Muscle layer of colon (tissue), 2 donors: ENCODE data around the gene C1QTNF3.

Experiments
- H3K27ac ChIP-seq: one replicate; pipeline ENCODE4 v1.7.0; 2013; ENCODE audit warnings: low read depth, mild to moderate bottlenecking, low read length, moderate library complexity
- H3K27me3 ChIP-seq, 2 donors: one replicate each; pipeline ENCODE4 v1.7.0; 2013; ENCODE audit warnings: low read length in 2 of 2, mild to moderate bottlenecking in 2 of 2; ENCODE audit not compliant: insufficient read depth in 2 of 2, control insufficient read depth in 1 of 2
- H3K36me3 ChIP-seq: one replicate; pipeline ENCODE4 v1.7.0; 2013; ENCODE audit warnings: mild to moderate bottlenecking, low read length; ENCODE audit not compliant: insufficient read depth
- H3K4me1 ChIP-seq: one replicate; pipeline ENCODE4 v1.7.0; 2013; ENCODE audit warnings: mild to moderate bottlenecking, low read length; ENCODE audit not compliant: insufficient read depth
- H3K4me3 ChIP-seq, 2 donors: one replicate each; pipeline ENCODE4 v1.7.0; 2013; ENCODE audit warnings: low read length in 2 of 2, low read depth in 1 of 2, mild to moderate bottlenecking in 1 of 2, moderate library complexity in 1 of 2
- H3K9ac ChIP-seq: one replicate; pipeline ENCODE4 v1.7.0; 2013; ENCODE audit warnings: low read length
- H3K9me3 ChIP-seq: one replicate; pipeline ENCODE4 v1.7.0; 2013; ENCODE audit warnings: mild to moderate bottlenecking, low read length
- donor health status: abdominal sarcoma.
- donor health status: Adenocarcinoma of cecum.

C1QTNF3 gene

DNA sequence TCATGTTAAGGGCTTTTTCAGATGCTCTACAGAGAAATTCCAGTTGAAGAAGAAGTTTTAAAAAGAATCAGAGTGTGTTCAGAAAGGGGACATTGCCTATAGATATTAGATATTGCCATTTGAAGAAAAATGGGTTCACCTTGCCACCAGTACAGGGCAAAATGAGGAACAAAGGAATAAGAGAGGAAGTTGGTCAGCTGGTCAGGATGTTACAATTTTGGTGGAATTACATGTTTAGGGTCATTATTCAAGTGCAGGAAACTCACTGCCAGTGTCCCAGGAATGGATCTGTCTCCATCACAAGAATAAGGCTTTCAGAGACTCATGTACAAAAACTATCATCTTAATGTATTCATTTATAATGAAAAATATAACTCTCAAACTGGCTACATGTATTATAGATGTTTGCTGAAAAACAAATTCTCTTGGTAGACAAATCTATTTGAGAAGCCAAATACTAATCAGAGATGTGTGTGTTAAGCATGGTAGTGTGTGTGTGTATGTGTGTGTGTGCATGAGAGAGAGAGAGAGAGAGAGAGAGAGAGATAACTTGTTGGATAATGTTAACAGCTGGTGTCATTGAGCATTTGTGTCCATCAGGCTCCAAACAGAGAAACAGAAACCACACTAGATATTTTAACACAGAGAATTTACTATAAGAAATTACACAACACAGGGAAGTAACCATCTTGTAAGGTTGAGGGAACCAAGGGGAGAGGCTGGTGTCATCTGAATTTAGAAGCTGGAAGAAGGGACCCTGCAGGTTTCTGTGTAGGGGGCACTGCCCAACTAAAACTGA is 5.0 kb upstream of the C1QTNF3 start:
- H3K27ac ChIP-seq: no peak overlapping the region
- H3K4me3 ChIP-seq: no peak overlapping the region
- H3K36me3 ChIP-seq: no peaks in the 10 kb centered on the region
- H3K4me1 ChIP-seq: peaks cover 29% of the 10 kb centered on the region
- H3K9me3 ChIP-seq: no peaks in the 10 kb centered on the region
- no peaks in the 10 kb centered on the region for H3K27me3 ChIP-seq
- H3K9ac ChIP-seq: no peak overlapping the region

DNA sequence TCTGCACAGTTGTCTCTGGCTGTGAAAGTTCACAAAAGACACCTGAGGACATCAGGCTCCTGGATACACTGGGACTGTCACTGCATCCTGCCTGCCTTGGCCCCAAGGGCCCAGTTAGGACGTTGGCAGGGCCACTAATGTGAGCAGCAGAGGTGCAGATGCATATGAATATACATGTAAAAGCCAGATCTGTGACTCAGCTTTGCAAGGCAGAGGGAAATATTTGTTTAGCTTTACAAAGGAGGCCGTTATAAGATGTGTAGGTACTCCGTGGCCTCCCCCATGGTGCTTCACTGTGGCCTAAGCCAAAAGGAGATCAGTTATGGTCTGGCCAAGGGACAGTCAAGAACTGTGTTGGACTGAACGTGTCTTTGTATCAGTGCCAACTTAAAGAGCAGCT is 4.1 kb upstream of the C1QTNF3 start:
- Histone ChIP-seq H3K4me1 (peaks cover 29% of the 10 kb centered on the region), H3K4me3 (no peak overlapping the region), H3K36me3 (no peaks in the 10 kb centered on the region), H3K9ac (no peak overlapping the region), H3K9me3 (no peaks in the 10 kb centered on the region), H3K27ac (no peak overlapping the region), H3K27me3 (no peaks in the 10 kb centered on the region)

- Histone ChIP-seq H3K9me3 (no peaks in the 10 kb centered on the region), H3K4me1 (peaks cover 29% of the 10 kb centered on the region), H3K27me3 (no peaks in the 10 kb centered on the region), H3K27ac (no peak overlapping the region), H3K36me3 (no peaks in the 10 kb centered on the region), H3K4me3 (no peak overlapping the region), H3K9ac (no peak overlapping the region)
These were observed 3.0 kb upstream of the C1QTNF3 start for GRCh38 chr5:34045996-34046395.

GRCh38 chr5:34045023-34045422 is 2.0 kb upstream of the C1QTNF3 start:
- Histone ChIP-seq H3K4me1 (peaks cover 29% of the 10 kb centered on the region), H3K4me3 (no peak overlapping the region), H3K9ac (no peak overlapping the region), H3K36me3 (no peaks in the 10 kb centered on the region), H3K27ac (peak overlapping the region; percentile 1), H3K9me3 (no peaks in the 10 kb centered on the region), H3K27me3 (no peaks in the 10 kb centered on the region)

GRCh38 chr5:34042321-34042720 is 692 bp downstream of the C1QTNF3 start:
- no peak overlapping the region for H3K9ac ChIP-seq
- no peaks in the 10 kb centered on the region for H3K27me3 ChIP-seq
- H3K4me1 ChIP-seq: peaks cover 29% of the 10 kb centered on the region
- H3K4me3 ChIP-seq: peak overlapping the region in 1 of 2 donors; percentile 44
- no peak overlapping the region for H3K27ac ChIP-seq
- no peaks in the 10 kb centered on the region for H3K9me3 ChIP-seq
- no peaks in the 10 kb centered on the region for H3K36me3 ChIP-seq

GRCh38 chr5:34041247-34041972 is 1.6 kb downstream of the C1QTNF3 start:
- peaks cover 29% of the 10 kb centered on the region for H3K4me1 ChIP-seq
- no peaks in the 10 kb centered on the region for H3K9me3 ChIP-seq
- no peak overlapping the region for H3K4me3 ChIP-seq
- no peaks in the 10 kb centered on the region for H3K36me3 ChIP-seq
- H3K27ac ChIP-seq: no peak overlapping the region
- H3K27me3 ChIP-seq: no peaks in the 10 kb centered on the region
- no peak overlapping the region for H3K9ac ChIP-seq

GRCh38 chr5:34040472-34040871 is 2.5 kb downstream of the C1QTNF3 start:
- H3K27ac ChIP-seq: no peak overlapping the region
- H3K9ac ChIP-seq: no peak overlapping the region
- H3K27me3 ChIP-seq: no peaks in the 10 kb centered on the region
- H3K4me3 ChIP-seq: no peak overlapping the region
- peaks cover 22% of the 10 kb centered on the region for H3K4me1 ChIP-seq
- H3K9me3 ChIP-seq: no peaks in the 10 kb centered on the region
- peaks cover 1% of the 10 kb centered on the region for H3K36me3 ChIP-seq

DNA sequence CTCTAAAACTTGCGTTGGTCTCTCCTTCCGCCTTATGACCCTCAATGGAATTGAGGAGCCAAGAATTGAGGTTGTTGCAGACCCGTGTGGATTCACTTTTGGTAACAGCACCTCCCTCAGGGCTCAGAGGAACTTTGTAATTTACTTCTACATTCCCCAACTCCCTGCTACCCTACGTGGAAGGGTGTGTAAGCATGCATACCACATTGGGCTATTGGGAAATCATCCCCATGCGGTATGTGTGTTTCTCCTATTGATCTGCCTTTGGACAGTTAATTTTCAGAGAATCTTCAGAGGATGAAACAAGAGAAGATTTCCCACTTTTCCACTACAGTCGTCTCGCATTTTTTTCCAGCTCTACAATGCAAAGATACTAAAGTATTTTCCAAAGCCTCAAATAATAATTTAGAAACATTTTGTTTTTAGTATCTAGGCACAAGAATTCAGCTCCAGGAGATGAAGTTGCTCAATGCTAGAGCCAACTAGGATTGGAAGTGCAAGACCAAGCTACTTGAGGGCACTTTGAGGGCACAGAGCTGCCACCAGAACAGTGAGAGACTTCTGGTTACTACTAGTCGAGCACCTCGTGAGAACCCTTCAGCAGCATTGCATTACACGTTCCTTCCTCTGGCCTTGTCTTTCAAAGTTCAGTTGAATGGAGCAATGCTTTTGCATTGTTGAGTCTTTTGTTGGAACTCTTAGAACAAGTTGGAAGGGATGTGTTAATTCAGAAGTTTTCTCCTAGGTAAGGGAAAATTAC is 3.4 kb downstream of the C1QTNF3 start:
- peaks cover 13% of the 10 kb centered on the region for H3K4me1 ChIP-seq
- no peak overlapping the region for H3K27ac ChIP-seq
- no peaks in the 10 kb centered on the region for H3K27me3 ChIP-seq

DNA sequence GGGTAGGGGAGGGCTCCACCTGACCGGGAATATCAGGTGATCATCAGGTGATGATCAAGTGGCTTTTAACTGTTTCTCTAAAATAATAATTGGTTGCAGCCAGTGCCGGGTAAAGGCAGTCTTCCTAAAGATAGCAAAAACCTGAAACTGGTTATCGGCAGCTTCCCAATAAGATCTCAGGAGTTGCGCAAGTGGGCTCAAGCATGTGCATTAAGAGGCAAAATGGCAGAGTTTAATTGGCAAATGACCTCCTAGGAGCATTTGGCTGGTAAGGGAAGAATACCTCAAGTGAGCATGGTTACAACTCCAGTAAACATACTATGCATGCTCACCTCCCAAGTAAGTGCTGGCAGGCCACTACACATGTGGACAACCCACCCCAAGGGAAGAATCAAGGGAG is 4.2 kb downstream of the C1QTNF3 start:
- Histone ChIP-seq H3K4me1 (peaks cover 6% of the 10 kb centered on the region), H3K4me3 (no peak overlapping the region), H3K9me3 (no peaks in the 10 kb centered on the region), H3K27me3 (no peaks in the 10 kb centered on the region), H3K36me3 (peaks cover 8% of the 10 kb centered on the region), H3K27ac (no peak overlapping the region), H3K9ac (no peak overlapping the region)

More for the DNA sequence above, 3.4 kb downstream of the C1QTNF3 start:
- Histone ChIP-seq H3K9me3 (no peaks in the 10 kb centered on the region), H3K4me3 (no peak overlapping the region), H3K9ac (no peak overlapping the region), H3K36me3 (peaks cover 8% of the 10 kb centered on the region)

GRCh38 chr5:34038390-34038789 is 4.6 kb downstream of the C1QTNF3 start:
- Histone ChIP-seq H3K27me3 (no peaks in the 10 kb centered on the region), H3K27ac (no peak overlapping the region), H3K36me3 (peaks cover 8% of the 10 kb centered on the region), H3K9me3 (no peaks in the 10 kb centered on the region), H3K4me1 (peaks cover 1% of the 10 kb centered on the region), H3K4me3 (no peak overlapping the region), H3K9ac (no peak overlapping the region)

DNA sequence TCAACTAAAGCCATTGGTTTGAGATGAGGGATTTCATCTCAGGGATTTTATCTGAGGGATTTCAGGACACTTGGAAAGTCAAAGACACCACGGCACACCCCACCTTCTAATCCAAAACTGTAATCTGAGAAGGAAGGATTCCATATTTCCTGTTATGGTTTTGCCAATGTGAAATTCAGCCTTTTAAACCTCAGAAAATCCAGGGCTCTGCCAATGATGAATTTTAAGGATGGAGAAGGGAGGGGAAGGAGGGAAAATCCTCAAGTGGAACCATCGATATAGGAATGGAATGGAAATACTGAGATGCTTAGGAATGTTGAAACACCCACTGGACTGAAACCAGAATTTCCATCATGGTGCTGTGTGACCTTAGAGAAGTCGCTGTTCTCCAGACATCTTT is 5.3 kb downstream of the C1QTNF3 start:
- H3K27ac ChIP-seq: no peak overlapping the region

More for the DNA sequence above, 5.3 kb downstream of the C1QTNF3 start:
- peaks cover 8% of the 10 kb centered on the region for H3K36me3 ChIP-seq
- H3K27me3 ChIP-seq: no peaks in the 10 kb centered on the region
- H3K4me3 ChIP-seq: no peak overlapping the region
- no peak overlapping the region for H3K9ac ChIP-seq
- H3K9me3 ChIP-seq: no peaks in the 10 kb centered on the region
- no peaks in the 10 kb centered on the region for H3K4me1 ChIP-seq
